ENCODE measurements around the gene SST. TPM values are rescaled to one million over a fixed set of nuclear protein-coding genes. Genes with fewer than 3 reads are reported as not detected.

The SST gene
- total and polyA plus RNA-seq, 4 donors: not detected

- Histone ChIP-seq H3K4me3 (ENCODE audit: low read depth in 1 of 3, low read length in 3 of 3) (no peak overlapping the region), H3K9ac (ENCODE audit: low read depth in 1 of 2, low read length in 2 of 2) (no peak overlapping the region), H3K4me1 (ENCODE audit: control insufficient read depth in 4 of 4, insufficient read depth in 4 of 4, low read length in 3 of 4) (no peaks in the 10 kb centered on the region), H3K27me3 (ENCODE audit: control insufficient read depth in 4 of 4, insufficient read depth in 4 of 4, low read length in 3 of 4) (no peaks in the 10 kb centered on the region), H3K9me3 (ENCODE audit: control insufficient read depth in 4 of 4, low read length in 3 of 4) (no peaks in the 10 kb centered on the region), H3K36me3 (ENCODE audit: control insufficient read depth in 4 of 4, insufficient read depth in 3 of 4, low read depth in 1 of 4, low read length in 3 of 4) (no peaks in the 10 kb centered on the region), H3K27ac (ENCODE audit: low read depth in 1 of 2, low read length in 2 of 2) (no peak overlapping the region)
- no peak for DNase-seq (ENCODE audit: low spot score)
- no peak for TF ChIP-seq TAF1 (conservative IDR thresholded peaks at IDR 0.05)
- no peak for TF ChIP-seq CTCF (IDR thresholded peaks at IDR 0.05; ENCODE audit: low read depth, low read length, missing input control)
- no peak for TF ChIP-seq ATF3 (IDR thresholded peaks at IDR 0.05)
- no peak for TF ChIP-seq HNF4G (IDR thresholded peaks at IDR 0.05)
- TF ChIP-seq JUND (IDR thresholded peaks at IDR 0.05): no peak
- TF ChIP-seq REST (IDR thresholded peaks at IDR 0.05): no peak
- TF ChIP-seq NR2F2 (IDR thresholded peaks at IDR 0.05): no peak
- no peak for TF ChIP-seq GABPA (IDR thresholded peaks at IDR 0.05 in 1 of 2, conservative IDR thresholded peaks at IDR 0.05 in 1 of 2)
- no peak for TF ChIP-seq ZBTB33 (IDR thresholded peaks at IDR 0.05)
- no peak for TF ChIP-seq RXRA (IDR thresholded peaks at IDR 0.05)
- no peak for TF ChIP-seq FOXA2 (IDR thresholded peaks at IDR 0.05)
- TF ChIP-seq MAX (IDR thresholded peaks at IDR 0.05): no peak
- no peak for TF ChIP-seq SP1 (IDR thresholded peaks at IDR 0.05)
- no peak for TF ChIP-seq HNF4A (conservative IDR thresholded peaks at IDR 0.05)
- no peak for TF ChIP-seq YY1 (IDR thresholded peaks at IDR 0.05)
- no peak for TF ChIP-seq RAD21 (IDR thresholded peaks at IDR 0.05)
- 68% methylated on average over 5 of the region's 5 CpGs for WGBS
Measured at GRCh38 chr3:187623285-187623814, 46.8 kb downstream of the SST start.

GRCh38 chr3:187621881-187622280 is 48.3 kb downstream of the SST start:
- Histone ChIP-seq H3K27me3 (ENCODE audit: control insufficient read depth in 4 of 4, insufficient read depth in 4 of 4, low read length in 3 of 4) (no peaks in the 10 kb centered on the region), H3K36me3 (ENCODE audit: control insufficient read depth in 4 of 4, insufficient read depth in 3 of 4, low read depth in 1 of 4, low read length in 3 of 4) (no peaks in the 10 kb centered on the region), H3K9ac (ENCODE audit: low read depth in 1 of 2, low read length in 2 of 2) (no peak overlapping the region), H3K9me3 (ENCODE audit: control insufficient read depth in 4 of 4, low read length in 3 of 4) (no peaks in the 10 kb centered on the region), H3K4me1 (ENCODE audit: control insufficient read depth in 4 of 4, insufficient read depth in 4 of 4, low read length in 3 of 4) (no peaks in the 10 kb centered on the region), H3K4me3 (ENCODE audit: low read depth in 1 of 3, low read length in 3 of 3) (no peak overlapping the region), H3K27ac (ENCODE audit: low read depth in 1 of 2, low read length in 2 of 2) (no peak overlapping the region)
- 76% methylated on average over 2 of the region's 2 CpGs for WGBS
- DNase-seq (ENCODE audit: low spot score): no peak
- no peak for TF ChIP-seq REST (IDR thresholded peaks at IDR 0.05)
- TF ChIP-seq YY1 (IDR thresholded peaks at IDR 0.05): no peak
- TF ChIP-seq FOXA2 (IDR thresholded peaks at IDR 0.05): no peak
- TF ChIP-seq MAX (IDR thresholded peaks at IDR 0.05): no peak
- no peak for TF ChIP-seq RAD21 (IDR thresholded peaks at IDR 0.05)
- TF ChIP-seq FOXA1 (IDR thresholded peaks at IDR 0.05): no peak
- no peak for TF ChIP-seq HNF4A (conservative IDR thresholded peaks at IDR 0.05)
- TF ChIP-seq TAF1 (conservative IDR thresholded peaks at IDR 0.05): no peak
- no peak for TF ChIP-seq JUND (IDR thresholded peaks at IDR 0.05)
- no peak for TF ChIP-seq GABPA (IDR thresholded peaks at IDR 0.05 in 1 of 2, conservative IDR thresholded peaks at IDR 0.05 in 1 of 2)
- TF ChIP-seq ATF3 (IDR thresholded peaks at IDR 0.05): no peak

Measured in liver (tissue), 9 donors.